Measurements from ENCODE around the gene NPAS3. TPM values are rescaled to one million over a fixed set of nuclear protein-coding genes. Genes with fewer than 3 reads are reported as not detected.
"Not testable (repeated sequence)": the region's sequence is repeated elsewhere in the genome, so short reads cannot be mapped to it uniquely, and the experiment has no call there.

NPAS3 gene
- total RNA-seq, 2 donors from 2014 or later, result 0.33 to 0.78 TPM

DNA sequence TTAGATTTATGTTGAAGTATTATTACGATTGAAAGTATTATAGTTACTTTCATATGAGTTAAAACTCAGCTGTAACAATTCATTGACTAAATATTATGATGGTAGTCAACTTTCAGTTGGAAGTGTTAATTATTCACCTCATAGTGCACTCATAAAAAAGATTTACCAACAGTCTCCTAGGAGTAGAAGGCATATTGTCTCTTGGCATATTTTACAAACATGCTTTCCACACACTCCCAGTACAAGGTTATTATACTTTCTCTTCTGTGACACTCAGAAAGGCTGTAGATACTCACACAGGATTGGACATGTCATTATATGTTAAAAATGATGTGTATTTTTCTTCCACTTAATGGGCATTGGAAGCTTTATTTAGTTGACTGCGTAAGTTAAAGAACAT lies 147.1 kb downstream of the NPAS3 start:
- intact Hi-C loops (cut with DNase I), result no loop called here
- DNase-seq, result no peak
- H3K4me3 ChIP-seq, result no peak overlapping the region
- H3K27me3 ChIP-seq, result no peaks in the 10 kb centered on the region
- no peak for TF ChIP-seq POLR2A (IDR thresholded peaks at IDR 0.05)
- TF ChIP-seq, protein P1, sequence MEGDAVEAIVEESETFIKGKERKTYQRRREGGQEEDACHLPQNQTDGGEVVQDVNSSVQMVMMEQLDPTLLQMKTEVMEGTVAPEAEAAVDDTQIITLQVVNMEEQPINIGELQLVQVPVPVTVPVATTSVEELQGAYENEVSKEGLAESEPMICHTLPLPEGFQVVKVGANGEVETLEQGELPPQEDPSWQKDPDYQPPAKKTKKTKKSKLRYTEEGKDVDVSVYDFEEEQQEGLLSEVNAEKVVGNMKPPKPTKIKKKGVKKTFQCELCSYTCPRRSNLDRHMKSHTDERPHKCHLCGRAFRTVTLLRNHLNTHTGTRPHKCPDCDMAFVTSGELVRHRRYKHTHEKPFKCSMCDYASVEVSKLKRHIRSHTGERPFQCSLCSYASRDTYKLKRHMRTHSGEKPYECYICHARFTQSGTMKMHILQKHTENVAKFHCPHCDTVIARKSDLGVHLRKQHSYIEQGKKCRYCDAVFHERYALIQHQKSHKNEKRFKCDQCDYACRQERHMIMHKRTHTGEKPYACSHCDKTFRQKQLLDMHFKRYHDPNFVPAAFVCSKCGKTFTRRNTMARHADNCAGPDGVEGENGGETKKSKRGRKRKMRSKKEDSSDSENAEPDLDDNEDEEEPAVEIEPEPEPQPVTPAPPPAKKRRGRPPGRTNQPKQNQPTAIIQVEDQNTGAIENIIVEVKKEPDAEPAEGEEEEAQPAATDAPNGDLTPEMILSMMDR (IDR thresholded peaks at IDR 0.05), result no peak
- H3K27ac ChIP-seq, result no peak overlapping the region
- H3K9me3 ChIP-seq, result peaks cover 0 to 6% (median 0%) of the 10 kb centered on the region in 3 donors
- no peaks in the 10 kb centered on the region for H3K4me1 ChIP-seq
- no peak for ATAC-seq
- no peaks in the 10 kb centered on the region for H3K36me3 ChIP-seq (replicated peaks in 1 of 2; ENCODE audit: insufficient read depth in 1 of 2, low read depth in 2 of 2)
- 81 to 84% methylated on average over 2 of the region's 2 CpGs for WGBS, 2 donors

DNA sequence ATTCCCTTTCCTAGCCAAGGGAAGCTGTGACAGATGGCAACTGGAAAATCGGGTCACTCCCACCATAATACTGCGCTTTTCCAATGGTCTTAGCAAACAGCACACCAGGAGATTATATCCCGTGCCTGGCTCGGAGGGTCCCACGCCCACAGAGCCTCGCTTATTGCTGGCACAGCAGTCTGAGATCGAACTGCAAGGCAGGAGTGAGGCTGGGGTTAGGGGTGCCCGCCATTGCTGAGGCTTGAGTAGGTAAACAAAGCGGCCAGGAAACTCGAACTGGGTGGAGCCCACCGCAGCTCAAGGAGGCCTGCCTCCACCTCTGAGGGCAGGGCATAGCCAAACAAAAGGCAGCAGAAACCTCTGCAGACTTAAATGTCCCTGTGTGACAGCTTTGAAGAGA lies 149.6 kb downstream of the NPAS3 start:
- DNase-seq; H3K4me3 ChIP-seq; H3K36me3 ChIP-seq (replicated peaks in 1 of 2; ENCODE audit: insufficient read depth in 1 of 2, low read depth in 2 of 2); H3K4me1 ChIP-seq; H3K9me3 ChIP-seq; H3K27me3 ChIP-seq; H3K27ac ChIP-seq; ATAC-seq; intact Hi-C loops (cut with DNase I): not testable (repeated sequence)
- WGBS, 2 donors, result 86 to 100% methylated on average over 1 to 11 of the region's 11 CpGs

DNA sequence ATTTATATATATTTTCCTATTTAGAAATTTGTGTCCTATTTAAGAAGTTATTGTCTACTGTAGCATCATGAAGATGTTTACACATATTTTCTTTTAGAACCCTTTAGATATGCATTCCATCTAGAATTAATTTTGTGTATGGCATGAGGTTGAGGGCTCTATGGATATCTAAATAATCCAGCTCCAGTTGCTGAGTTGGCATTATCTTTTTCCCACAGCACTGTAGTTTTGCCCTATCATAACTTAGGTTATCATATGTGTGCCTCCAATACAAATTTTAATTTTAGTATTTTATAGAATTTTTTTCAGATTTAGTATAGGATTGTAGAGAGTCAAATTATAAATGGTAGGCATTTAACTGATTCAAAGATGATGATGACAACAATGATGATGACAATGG lies 159.3 kb downstream of the NPAS3 start:
- intact Hi-C loops (cut with DNase I), result no loop called here
- Histone ChIP-seq H3K36me3 (replicated peaks in 1 of 2; ENCODE audit: insufficient read depth in 1 of 2, low read depth in 2 of 2) (no peaks in the 10 kb centered on the region), H3K27me3 (no peaks in the 10 kb centered on the region), H3K9me3 (no peaks in the 10 kb centered on the region), H3K4me1 (no peaks in the 10 kb centered on the region), H3K4me3 (no peak overlapping the region), H3K27ac (no peak overlapping the region)
- DNase-seq (no peak), ATAC-seq (no peak)
- no peak for TF ChIP-seq POLR2A (IDR thresholded peaks at IDR 0.05)
- TF ChIP-seq, protein P1 (IDR thresholded peaks at IDR 0.05), result no peak

DNA sequence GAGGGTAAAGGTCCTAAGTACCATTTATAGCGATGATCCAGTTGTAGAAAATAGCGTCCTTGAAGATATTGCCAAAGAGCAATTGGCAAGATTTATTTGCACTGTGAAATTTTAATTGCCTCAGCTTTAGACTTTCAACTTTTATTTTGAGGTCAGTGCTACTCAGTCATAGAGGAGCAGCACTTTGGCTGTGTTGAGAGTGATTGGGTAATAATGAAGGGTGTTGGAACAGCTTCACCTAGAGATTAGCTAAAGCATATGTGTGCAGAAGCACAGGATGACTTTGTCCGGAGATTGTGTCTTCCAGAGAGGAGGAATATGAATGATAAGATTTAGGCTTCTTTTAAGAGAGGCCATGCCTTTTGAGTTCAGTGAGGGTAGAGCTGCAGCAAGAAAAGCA lies 164.8 kb downstream of the NPAS3 start:
- 54 to 67% methylated on average over 3 of the region's 3 CpGs for WGBS, 2 donors
- no peaks in the 10 kb centered on the region for H3K36me3 ChIP-seq (replicated peaks in 1 of 2; ENCODE audit: insufficient read depth in 1 of 2, low read depth in 2 of 2)
- ATAC-seq, result no peak
- TF ChIP-seq POLR2A (IDR thresholded peaks at IDR 0.05), result no peak
- TF ChIP-seq, protein P1 (IDR thresholded peaks at IDR 0.05), result no peak
- no peaks in the 10 kb centered on the region for H3K4me1 ChIP-seq
- intact Hi-C loops (cut with DNase I), result no loop called here
- H3K9me3 ChIP-seq, result no peaks in the 10 kb centered on the region
- no peak overlapping the region for H3K27ac ChIP-seq
- H3K27me3 ChIP-seq, result no peaks in the 10 kb centered on the region
- DNase-seq, result no peak
- no peak overlapping the region for H3K4me3 ChIP-seq

DNA sequence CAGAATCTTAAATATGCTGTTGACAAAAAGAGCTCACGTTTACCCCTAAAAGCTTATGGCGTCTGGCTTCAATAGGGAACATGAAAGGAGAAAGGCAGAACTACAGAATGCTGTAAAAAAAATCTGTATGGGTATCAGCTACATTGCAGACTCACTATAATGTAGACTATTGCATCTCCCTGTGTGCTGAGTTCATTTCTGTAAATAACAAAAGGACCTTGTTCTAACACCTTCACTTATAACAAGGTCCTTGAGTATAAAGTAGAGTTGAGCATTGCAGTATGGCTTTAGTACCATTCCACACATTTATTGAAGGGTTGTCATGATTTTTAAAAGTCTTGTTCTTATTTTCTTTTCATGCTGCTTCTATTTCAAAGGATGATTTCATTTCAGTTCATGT lies 165.3 kb downstream of the NPAS3 start:
- WGBS, 2 donors, result 74 to 76% methylated on average over 2 of the region's 2 CpGs
- TF ChIP-seq, protein P1 (IDR thresholded peaks at IDR 0.05), result no peak
- no peak for TF ChIP-seq POLR2A (IDR thresholded peaks at IDR 0.05)
- H3K36me3 ChIP-seq (replicated peaks in 1 of 2; ENCODE audit: insufficient read depth in 1 of 2, low read depth in 2 of 2), result no peaks in the 10 kb centered on the region
- H3K4me1 ChIP-seq, result no peaks in the 10 kb centered on the region
- H3K9me3 ChIP-seq, result no peaks in the 10 kb centered on the region
- ATAC-seq, result no peak
- no peak for DNase-seq
- H3K27ac ChIP-seq, result no peak overlapping the region
- no peaks in the 10 kb centered on the region for H3K27me3 ChIP-seq
- intact Hi-C loops (cut with DNase I), result no loop called here
- no peak overlapping the region for H3K4me3 ChIP-seq
